HepG2 (cell line): ENCODE measurements around the gene PCSK6. TPM values are rescaled to one million over a fixed set of nuclear protein-coding genes. Genes with fewer than 3 reads are reported as not detected.
A peak's percentile ranks its signal among the peaks of the same experiment; 100 is the strongest.

ENCODE experiments used
- ARID3A ChIP-seq: IDR thresholded peaks from 2 replicates; pipeline ENCODE4 v1.6.1; 2012; ENCODE audit warnings: low read depth, low read length, improper control_type of control experiment
- BRD4 ChIP-seq: sonication (generic); formaldehyde crosslinking; IDR thresholded peaks from 2 replicates; pipeline ENCODE4 v1.4.0; 2020; ENCODE audit warnings: missing genetic modification reagents
- CEBPG ChIP-seq: IDR thresholded peaks from 2 replicates; pipeline ENCODE4 v1.6.1; 2016
- HMGXB4 ChIP-seq, 2 experiments: sonication (generic) in 1 of 2; formaldehyde crosslinking in 1 of 2; IDR thresholded peaks; 2 replicates each; pipeline versions ENCODE4 v1.4.0 to v1.6.1; 2018 to 2020; ENCODE audit warnings: missing genetic modification reagents in 2 of 2, borderline replicate concordance in 1 of 2, low read depth in 1 of 2, mild to moderate bottlenecking in 1 of 2, missing biosample characterization in 1 of 2
- KLF12 ChIP-seq: sonication (generic); formaldehyde crosslinking; IDR thresholded peaks from 2 replicates; pipeline ENCODE4 v1.4.0; 2020; ENCODE audit warnings: missing genetic modification reagents, borderline replicate concordance
- NR2F6 ChIP-seq, 2 experiments: IDR thresholded peaks; 2 replicates each; pipeline ENCODE4 v1.6.1; 2016; ENCODE audit warnings: antibody characterized with exemption in 1 of 2, mild to moderate bottlenecking in 1 of 2
- POLR2AphosphoS5 ChIP-seq: IDR thresholded peaks from 2 replicates; pipeline ENCODE4 v1.6.1; 2012; ENCODE audit warnings: low read depth, low read length
- STAT5B ChIP-seq: sonication (generic); formaldehyde crosslinking; IDR thresholded peaks from 2 replicates; pipeline ENCODE4 v1.4.0; 2020; ENCODE audit warnings: missing genetic modification reagents
- TFDP1 ChIP-seq: IDR thresholded peaks from 2 replicates; pipeline ENCODE4 v1.6.1; 2016; ENCODE audit warnings: missing compliant biosample characterization, missing genetic modification reagents, borderline replicate concordance
- ZBTB26 ChIP-seq: IDR thresholded peaks from 2 replicates; pipeline ENCODE4 v1.6.1; 2016; ENCODE audit warnings: missing compliant biosample characterization, missing genetic modification reagents, borderline replicate concordance
- ZBTB37 ChIP-seq: sonication (generic); formaldehyde crosslinking; IDR thresholded peaks from 2 replicates; pipeline ENCODE4 v1.4.0; 2020; ENCODE audit warnings: mild to moderate bottlenecking, missing genetic modification reagents
- ZGPAT ChIP-seq: IDR thresholded peaks from 2 replicates; pipeline ENCODE4 v1.6.1; 2016; ENCODE audit warnings: mild to moderate bottlenecking
- ZNF12 ChIP-seq: sonication (generic); formaldehyde crosslinking; IDR thresholded peaks from 2 replicates; pipeline ENCODE4 v1.5.0; 2020; ENCODE audit warnings: missing genetic modification reagents
- ZNF292 ChIP-seq: sonication (generic); formaldehyde crosslinking; IDR thresholded peaks from 2 replicates; pipeline ENCODE4 v1.8.1; 2022; ENCODE audit warnings: mild to moderate bottlenecking, low read depth, missing genetic modification reagents, borderline replicate concordance
- ZNF362 ChIP-seq: sonication (generic); formaldehyde crosslinking; IDR thresholded peaks from 2 replicates; pipeline ENCODE4 v1.4.0; 2020; ENCODE audit warnings: missing genetic modification reagents, mild to moderate bottlenecking, borderline replicate concordance
- ZNF616 ChIP-seq: sonication (generic); formaldehyde crosslinking; IDR thresholded peaks from 2 replicates; pipeline ENCODE4 v1.5.0; 2020; ENCODE audit warnings: low read depth, mild to moderate bottlenecking, missing genetic modification reagents
- ZNF766 ChIP-seq: sonication (generic); formaldehyde crosslinking; IDR thresholded peaks from 2 replicates; pipeline ENCODE4 v1.5.0; 2020; ENCODE audit warnings: missing genetic modification reagents, borderline replicate concordance
- ZNF841 ChIP-seq: sonication (generic); formaldehyde crosslinking; IDR thresholded peaks from 2 replicates; pipeline ENCODE4 v1.8.1; 2023; ENCODE audit warnings: missing genetic modification reagents, borderline replicate concordance
- polyA plus RNA-seq, 8 experiments: library from polyadenylated mRNA; depleted of rRNA in 3 of 8; stranded (reverse) in 7 of 8; unstranded in 1 of 8; fragments of >200 nt; fragmentation: Illumina TruSeq in 4 of 8; extraction: Trizol in 4 of 8; gene quantifications; 2 replicates each; pipeline versions ENCODE4 v1.2.1 to v1.2.3, GENCODE V29; 2011 to 2016; ENCODE audit warnings: low read depth in 4 of 8, missing spikeins in 1 of 8, mixed read lengths in 1 of 8; ENCODE audit not compliant: insufficient read depth in 1 of 8
- total RNA-seq, 5 experiments: library from RNA; depleted of rRNA; stranded (reverse); fragments of >200 nt; fragmentation: Illumina TruSeq; extraction: Trizol; gene quantifications; 2 replicates each; pipeline ENCODE4 v1.2.3, GENCODE V29; 2016; ENCODE audit warnings: low read depth in 1 of 5

Gene PCSK6
- total and polyA plus RNA-seq, 2 of the 13 experiments (the other 11 are each of a cell fraction or from before 2014, with no cell fraction given), result 56.5 to 155 TPM

- peak; percentile 98 for TF ChIP-seq ZGPAT (CRISPR knock-in tag)
- TF ChIP-seq KLF12 (CRISPR knock-in tag), result no peak
- TF ChIP-seq ZNF841 (CRISPR knock-in tag), result no peak
- TF ChIP-seq ZNF292 (CRISPR knock-in tag), result peak; percentile 91; the same call in 1 of the 2 replicates
- TF ChIP-seq ZNF12, result no peak; the same call in 1 of the 2 replicates
- TF ChIP-seq HMGXB4 (CRISPR knock-in tag; IDR thresholded peaks at IDR 0.05; ENCODE audit: borderline replicate concordance in 1 of 2, low read depth in 1 of 2), result peak; percentile 37 to 46; a peak in 3 of 4 replicates
- 0 out of 2 replicates have a peak, but pooled peaks have one; percentile 17 for TF ChIP-seq POLR2AphosphoS5
- peak; percentile 44; the same call in 1 of the 2 replicates for TF ChIP-seq ZNF362 (CRISPR knock-in tag)
- TF ChIP-seq ZNF766 (CRISPR knock-in tag), result peak; percentile 36
- TF ChIP-seq NR2F6 (IDR thresholded peaks at IDR 0.05), result peak; percentile 95
- peak; percentile 95 for TF ChIP-seq NR2F6 (CRISPR knock-in tag; IDR thresholded peaks at IDR 0.05)
- peak; percentile 100 for TF ChIP-seq ARID3A
- peak; percentile 61; the same call in 1 of the 2 replicates for TF ChIP-seq ZBTB37
- peak; percentile 87 for TF ChIP-seq BRD4 (CRISPR knock-in tag)
- TF ChIP-seq ZNF616 (CRISPR knock-in tag), result 0 out of 2 replicates have a peak, but pooled peaks have one; percentile 53
- peak; percentile 99 for TF ChIP-seq CEBPG (CRISPR knock-in tag)
- peak; percentile 96 for TF ChIP-seq ZBTB26 (CRISPR knock-in tag)
- TF ChIP-seq TFDP1, result peak; percentile 66; the same call in 1 of the 2 replicates
- TF ChIP-seq STAT5B (CRISPR knock-in tag), result 0 out of 2 replicates have a peak, but pooled peaks have one; percentile 71
These were observed 50.1 kb downstream of the PCSK6 start (continued) for GRCh38 chr15:101439285-101439919.
